SK-N-SH treated with all-trans-retinoic acid at 6 μM for 48 hours (cell line): ENCODE results near the gene CIZ1.

ENCODE experiments used
- ATAC-seq: fragments of 200-7000 bp; cut with Tn5 transposase; 3 replicates; pipeline ENCODE4 v1.9.1; 2020; ENCODE audit warnings: mild to moderate bottlenecking, moderate library complexity
- BACH2 ChIP-seq: fragments of 250-450 bp; sonication (Bioruptor Pico); IDR thresholded peaks from 2 replicates; pipeline ENCODE4 v1.9.0; 2021; ENCODE audit warnings: mild to moderate bottlenecking, borderline replicate concordance
- CREB5 ChIP-seq: fragments of 250-450 bp; sonication (Bioruptor Pico); IDR thresholded peaks from 2 replicates; pipeline ENCODE4 v1.5.1; 2020; ENCODE audit warnings: low read depth, mild to moderate bottlenecking, moderate library complexity
- CSDC2 ChIP-seq: fragments of 250-450 bp; sonication (Bioruptor Pico); IDR thresholded peaks from 2 replicates; pipeline ENCODE4 v1.5.0; 2020; ENCODE audit warnings: mild to moderate bottlenecking, moderate library complexity
- ESRRG ChIP-seq: fragments of 250-450 bp; sonication (Bioruptor Pico); IDR thresholded peaks from 2 replicates; pipeline ENCODE4 v1.6.1; 2021; ENCODE audit warnings: mild to moderate bottlenecking
- GLIS3 ChIP-seq: fragments of 250-450 bp; sonication (Bioruptor Pico); IDR thresholded peaks from 2 replicates; pipeline ENCODE4 v1.5.0; 2020; ENCODE audit warnings: mild to moderate bottlenecking, moderate library complexity
- ISL1 ChIP-seq: fragments of 250-450 bp; sonication (Bioruptor Pico); IDR thresholded peaks from 2 replicates; pipeline ENCODE4 v2.1.2; 2022; ENCODE audit warnings: mild to moderate bottlenecking, moderate library complexity
- OSR1 ChIP-seq: fragments of 250-450 bp; sonication (Bioruptor Pico); IDR thresholded peaks from 2 replicates; pipeline ENCODE4 v1.8.0; 2022; ENCODE audit warnings: moderate library complexity, mild to moderate bottlenecking, inconsistent platforms
- POU6F1 ChIP-seq: fragments of 250-450 bp; sonication (Bioruptor Pico); IDR thresholded peaks from 2 replicates; pipeline ENCODE4 v1.8.0; 2021; ENCODE audit warnings: low read depth, mild to moderate bottlenecking, moderate library complexity, borderline replicate concordance
- PPARA ChIP-seq: fragments of 250-450 bp; sonication (Bioruptor Pico); IDR thresholded peaks from 2 replicates; pipeline ENCODE4 v1.5.0; 2020; ENCODE audit warnings: mild to moderate bottlenecking, borderline replicate concordance
- RARB ChIP-seq: fragments of 250-450 bp; sonication (Bioruptor Pico); IDR thresholded peaks from 2 replicates; pipeline ENCODE4 v1.8.0; 2021; ENCODE audit warnings: mild to moderate bottlenecking, moderate library complexity
- SNAI2 ChIP-seq: fragments of 250-450 bp; sonication (Bioruptor Pico); IDR thresholded peaks from 2 replicates; pipeline ENCODE4 v1.5.0; 2020; ENCODE audit warnings: mild to moderate bottlenecking, moderate library complexity
- TCF4 ChIP-seq: fragments of 250-450 bp; sonication (Bioruptor Pico); IDR thresholded peaks from 2 replicates; pipeline ENCODE4 v1.8.0; 2021; ENCODE audit warnings: mild to moderate bottlenecking, moderate library complexity, borderline replicate concordance
- TSHZ2 ChIP-seq: fragments of 250-450 bp; sonication (Bioruptor Pico); IDR thresholded peaks from 2 replicates; pipeline ENCODE4 v1.5.0; 2020; ENCODE audit warnings: mild to moderate bottlenecking, moderate library complexity
- ZC3H10 ChIP-seq: fragments of 250-450 bp; sonication (Bioruptor Pico); IDR thresholded peaks from 2 replicates; pipeline ENCODE4 v1.5.1; 2021; ENCODE audit warnings: mild to moderate bottlenecking, moderate library complexity
- ZFP3 ChIP-seq: fragments of 250-450 bp; sonication (Bioruptor Pico); IDR thresholded peaks from 2 replicates; pipeline ENCODE4 v1.5.0; 2020; ENCODE audit warnings: mild to moderate bottlenecking, moderate library complexity
- ZNF565 ChIP-seq: fragments of 450-650 bp; formaldehyde crosslinking; conservative IDR thresholded peaks from 2 replicates; pipeline ENCODE4 v1.5.0; 2020; ENCODE audit warnings: low read depth, mild to moderate bottlenecking, moderate library complexity
- ZNF70 ChIP-seq: fragments of 450-650 bp; formaldehyde crosslinking; IDR thresholded peaks from 2 replicates; pipeline ENCODE4 v1.5.0; 2020; ENCODE audit warnings: mild to moderate bottlenecking, moderate library complexity
- TF ChIP-seq, protein P1 (sequence below): fragments of 250-450 bp; sonication (Bioruptor Pico); IDR thresholded peaks from 2 replicates; pipeline ENCODE4 v1.8.0; 2020; ENCODE audit warnings: mild to moderate bottlenecking, moderate library complexity, borderline replicate concordance
- TF ChIP-seq, protein P2 (sequence below): fragments of 250-450 bp; sonication (Bioruptor Pico); IDR thresholded peaks from 2 replicates; pipeline ENCODE4 v1.5.1; 2021; ENCODE audit warnings: mild to moderate bottlenecking, moderate library complexity

CIZ1 gene

DNA sequence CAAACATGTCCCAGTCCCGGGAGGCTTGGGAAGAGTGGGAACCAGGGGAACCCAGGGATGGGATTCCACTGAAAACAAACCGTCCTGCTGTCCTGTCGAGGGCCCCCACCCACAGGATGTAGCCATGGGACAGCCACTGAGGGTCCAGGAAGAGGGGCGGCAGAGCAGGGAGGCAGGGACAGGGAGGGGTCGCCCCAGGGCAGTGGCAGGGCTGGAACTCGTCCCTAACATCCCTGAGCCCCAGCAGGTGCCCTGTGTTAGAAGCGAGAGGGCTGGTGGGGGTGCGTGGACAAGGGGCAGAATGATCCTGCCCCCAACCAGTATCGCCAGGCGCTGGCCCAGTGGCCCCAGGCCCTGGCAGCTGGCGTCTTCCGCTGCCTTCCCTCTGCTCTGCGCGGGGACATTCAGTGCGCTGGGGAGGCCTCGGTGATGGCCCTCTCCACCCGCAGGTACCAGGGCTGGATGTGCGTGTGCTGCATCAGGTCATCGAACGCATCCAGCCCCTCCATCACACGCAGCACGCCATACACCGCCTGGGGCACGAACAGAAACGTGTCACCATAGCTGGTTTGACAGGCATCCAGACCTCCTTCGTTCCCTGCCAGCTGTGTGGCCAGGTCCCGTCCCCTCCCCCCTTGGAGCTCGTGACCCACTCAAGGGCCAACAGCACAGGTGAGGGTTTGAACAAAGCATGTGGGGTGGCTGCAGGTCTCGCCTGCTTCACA, 70.5 kb downstream of the CIZ1 start:
- ATAC-seq, result no peak
- no peak for TF ChIP-seq GLIS3 (CRISPR knock-in tag)
- TF ChIP-seq BACH2 (CRISPR knock-in tag), result no peak
- TF ChIP-seq ZFP3, result no peak
- TF ChIP-seq ZNF70, result no peak
- TF ChIP-seq SNAI2 (CRISPR knock-in tag), result no peak
- no peak for TF ChIP-seq TCF4
- TF ChIP-seq CREB5, result no peak
- TF ChIP-seq ZC3H10 (CRISPR knock-in tag), result no peak
- no peak for TF ChIP-seq CSDC2 (CRISPR knock-in tag)
- TF ChIP-seq ISL1, result no peak
- no peak for TF ChIP-seq RARB (CRISPR knock-in tag)
- no peak for TF ChIP-seq TSHZ2 (CRISPR knock-in tag)
- no peak for TF ChIP-seq POU6F1 (CRISPR knock-in tag)
- TF ChIP-seq, protein P1, sequence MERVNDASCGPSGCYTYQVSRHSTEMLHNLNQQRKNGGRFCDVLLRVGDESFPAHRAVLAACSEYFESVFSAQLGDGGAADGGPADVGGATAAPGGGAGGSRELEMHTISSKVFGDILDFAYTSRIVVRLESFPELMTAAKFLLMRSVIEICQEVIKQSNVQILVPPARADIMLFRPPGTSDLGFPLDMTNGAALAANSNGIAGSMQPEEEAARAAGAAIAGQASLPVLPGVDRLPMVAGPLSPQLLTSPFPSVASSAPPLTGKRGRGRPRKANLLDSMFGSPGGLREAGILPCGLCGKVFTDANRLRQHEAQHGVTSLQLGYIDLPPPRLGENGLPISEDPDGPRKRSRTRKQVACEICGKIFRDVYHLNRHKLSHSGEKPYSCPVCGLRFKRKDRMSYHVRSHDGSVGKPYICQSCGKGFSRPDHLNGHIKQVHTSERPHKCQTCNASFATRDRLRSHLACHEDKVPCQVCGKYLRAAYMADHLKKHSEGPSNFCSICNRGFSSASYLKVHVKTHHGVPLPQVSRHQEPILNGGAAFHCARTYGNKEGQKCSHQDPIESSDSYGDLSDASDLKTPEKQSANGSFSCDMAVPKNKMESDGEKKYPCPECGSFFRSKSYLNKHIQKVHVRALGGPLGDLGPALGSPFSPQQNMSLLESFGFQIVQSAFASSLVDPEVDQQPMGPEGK (CRISPR knock-in tag), result no peak
- TF ChIP-seq, protein P2, sequence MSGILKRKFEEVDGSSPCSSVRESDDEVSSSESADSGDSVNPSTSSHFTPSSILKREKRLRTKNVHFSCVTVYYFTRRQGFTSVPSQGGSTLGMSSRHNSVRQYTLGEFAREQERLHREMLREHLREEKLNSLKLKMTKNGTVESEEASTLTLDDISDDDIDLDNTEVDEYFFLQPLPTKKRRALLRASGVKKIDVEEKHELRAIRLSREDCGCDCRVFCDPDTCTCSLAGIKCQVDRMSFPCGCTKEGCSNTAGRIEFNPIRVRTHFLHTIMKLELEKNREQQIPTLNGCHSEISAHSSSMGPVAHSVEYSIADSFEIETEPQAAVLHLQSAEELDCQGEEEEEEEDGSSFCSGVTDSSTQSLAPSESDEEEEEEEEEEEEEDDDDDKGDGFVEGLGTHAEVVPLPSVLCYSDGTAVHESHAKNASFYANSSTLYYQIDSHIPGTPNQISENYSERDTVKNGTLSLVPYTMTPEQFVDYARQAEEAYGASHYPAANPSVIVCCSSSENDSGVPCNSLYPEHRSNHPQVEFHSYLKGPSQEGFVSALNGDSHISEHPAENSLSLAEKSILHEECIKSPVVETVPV (CRISPR knock-in tag), result no peak
- no peak for TF ChIP-seq ZNF565 (CRISPR knock-in tag)
- TF ChIP-seq PPARA (CRISPR knock-in tag), result no peak
- no peak for TF ChIP-seq OSR1
- TF ChIP-seq ESRRG (CRISPR knock-in tag), result no peak
- TF ChIP-seq, all 23 proteins: peak for 0

- TF ChIP-seq TCF4 (no peak), SNAI2 (CRISPR knock-in tag) (no peak), ZNF565 (CRISPR knock-in tag) (no peak), RARB (CRISPR knock-in tag) (no peak), ZC3H10 (CRISPR knock-in tag) (no peak)
- TF ChIP-seq, protein P2 (CRISPR knock-in tag), result no peak
- no peak for ATAC-seq
Measured at GRCh38 chr9:128120061-128120740, 71.2 kb downstream of the CIZ1 start.
